HepG2 (cell line): ENCODE data around the gene CCDC38. TPM values are rescaled to one million over a fixed set of nuclear protein-coding genes. Genes with fewer than 3 reads are reported as not detected.

ENCODE experiments used
- BRCA1 ChIP-seq: sonication (generic); formaldehyde crosslinking; IDR thresholded peaks from 2 replicates; pipeline ENCODE4 v1.4.0; 2020; ENCODE audit warnings: missing genetic modification reagents
- ERF ChIP-seq: IDR thresholded peaks from 2 replicates; pipeline ENCODE4 v1.6.1; 2018; ENCODE audit warnings: missing biosample characterization, missing genetic modification reagents
- GATAD1 ChIP-seq: IDR thresholded peaks from 2 replicates; pipeline ENCODE4 v1.6.1; 2016; ENCODE audit warnings: missing genetic modification reagents, missing compliant biosample characterization
- STAG1 ChIP-seq: sonication (generic); formaldehyde crosslinking; IDR thresholded peaks from 2 replicates; pipeline ENCODE4 v1.4.0; 2020; ENCODE audit warnings: missing genetic modification reagents
- TCF7L2 ChIP-seq: IDR thresholded peaks from 2 replicates; pipeline ENCODE4 v1.6.1; 2011; ENCODE audit warnings: mild to moderate bottlenecking, low read depth, low read length, moderate library complexity
- TRIM24 ChIP-seq: sonication (generic); formaldehyde crosslinking; IDR thresholded peaks from 2 replicates; pipeline ENCODE4 v1.8.0; 2022; ENCODE audit warnings: mild to moderate bottlenecking, missing genetic modification reagents
- ZFP1 ChIP-seq: IDR thresholded peaks from 2 replicates; pipeline ENCODE4 v1.6.1; 2016
- ZFP37 ChIP-seq: sonication (generic); formaldehyde crosslinking; IDR thresholded peaks from 2 replicates; pipeline ENCODE4 v1.4.0; 2020; ENCODE audit warnings: missing genetic modification reagents, borderline replicate concordance
- ZNF160 ChIP-seq: sonication (generic); formaldehyde crosslinking; IDR thresholded peaks from 2 replicates; pipeline ENCODE4 v1.8.0; 2022; ENCODE audit warnings: mild to moderate bottlenecking, inconsistent platforms, missing genetic modification reagents
- ZNF543 ChIP-seq: sonication (generic); formaldehyde crosslinking; IDR thresholded peaks from 2 replicates; pipeline ENCODE4 v1.4.0; 2020; ENCODE audit warnings: mild to moderate bottlenecking, missing genetic modification reagents
- polyA plus RNA-seq, 8 experiments: library from polyadenylated mRNA; depleted of rRNA in 3 of 8; stranded (reverse) in 7 of 8; unstranded in 1 of 8; fragments of >200 nt; fragmentation: Illumina TruSeq in 4 of 8; extraction: Trizol in 4 of 8; gene quantifications; 2 replicates each; pipeline versions ENCODE4 v1.2.1 to v1.2.3, GENCODE V29; 2011 to 2016; ENCODE audit warnings: low read depth in 4 of 8, missing spikeins in 1 of 8, mixed read lengths in 1 of 8; ENCODE audit not compliant: insufficient read depth in 1 of 8
- total RNA-seq, 5 experiments: library from RNA; depleted of rRNA; stranded (reverse); fragments of >200 nt; fragmentation: Illumina TruSeq; extraction: Trizol; gene quantifications; 2 replicates each; pipeline ENCODE4 v1.2.3, GENCODE V29; 2016; ENCODE audit warnings: low read depth in 1 of 5
- TF ChIP-seq, protein P1 (sequence below): sonication (generic); formaldehyde crosslinking; IDR thresholded peaks from 2 replicates; pipeline ENCODE4 v1.5.0; 2020; ENCODE audit warnings: mild to moderate bottlenecking, missing genetic modification reagents, borderline replicate concordance
- TF ChIP-seq, protein P2 (sequence below): sonication (generic); formaldehyde crosslinking; IDR thresholded peaks from 2 replicates; pipeline ENCODE4 v1.8.1; 2023; ENCODE audit warnings: missing genetic modification reagents, mild to moderate bottlenecking, borderline replicate concordance
- TF ChIP-seq, protein P3 (sequence below): sonication (generic); formaldehyde crosslinking; IDR thresholded peaks from 2 replicates; pipeline ENCODE4 v1.5.1; 2020; ENCODE audit warnings: missing genetic modification reagents, mild to moderate bottlenecking, borderline replicate concordance
- TF ChIP-seq, protein P4 (sequence below): sonication (generic); formaldehyde crosslinking; IDR thresholded peaks from 2 replicates; pipeline ENCODE4 v1.8.0; 2022; ENCODE audit warnings: mild to moderate bottlenecking, missing genetic modification reagents, moderate library complexity
- TF ChIP-seq, protein P5 (sequence below): sonication (generic); formaldehyde crosslinking; IDR thresholded peaks from 2 replicates; pipeline ENCODE4 v1.5.0; 2020; ENCODE audit warnings: missing genetic modification reagents
- TF ChIP-seq, protein P6 (sequence below): sonication (generic); formaldehyde crosslinking; IDR thresholded peaks from 2 replicates; pipeline ENCODE4 v1.8.0; 2022; ENCODE audit warnings: missing genetic modification reagents, mild to moderate bottlenecking, moderate library complexity, borderline replicate concordance

Gene CCDC38
- total and polyA plus RNA-seq, 2 of the 13 experiments (the other 11 are each of a cell fraction or from before 2014, with no cell fraction given): 0.24 to 0.32 TPM

DNA sequence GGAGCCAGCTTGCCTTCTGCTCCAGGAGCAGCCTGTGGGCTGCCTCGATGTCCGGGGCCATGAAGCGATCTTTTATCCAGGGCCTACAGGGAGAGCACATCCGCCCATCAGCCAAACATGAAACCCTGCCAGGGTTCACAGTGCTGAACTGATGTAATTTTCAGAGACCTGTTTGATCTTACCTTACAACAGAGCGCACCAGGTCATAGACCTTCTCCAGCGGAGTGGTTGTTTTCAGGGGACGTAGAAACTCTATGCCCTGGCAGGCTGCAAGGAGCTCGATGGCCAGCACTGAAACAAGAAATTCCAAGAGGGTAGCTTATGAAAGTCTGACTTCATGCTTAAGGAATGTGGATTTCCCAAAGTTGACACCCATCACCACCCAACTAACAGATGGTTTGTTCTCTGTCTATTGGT, 34.0 kb upstream of the CCDC38 start (continued):
- TF ChIP-seq ZNF160 (CRISPR knock-in tag) (no peak; the same call in 1 of the 2 replicates), GATAD1 (0 out of 2 replicates have a peak, but pooled peaks have one; percentile 14), ZFP37 (CRISPR knock-in tag) (no peak), TCF7L2 (no peak), BRCA1 (no peak), TRIM24 (CRISPR knock-in tag) (no peak), ERF (CRISPR knock-in tag) (peak; percentile 59; the same call in 1 of the 2 replicates), STAG1 (CRISPR knock-in tag) (peak; percentile 13; the same call in 1 of the 2 replicates), ZFP1 (CRISPR knock-in tag) (no peak), ZNF543 (CRISPR knock-in tag) (no peak)
- TF ChIP-seq, protein P1, sequence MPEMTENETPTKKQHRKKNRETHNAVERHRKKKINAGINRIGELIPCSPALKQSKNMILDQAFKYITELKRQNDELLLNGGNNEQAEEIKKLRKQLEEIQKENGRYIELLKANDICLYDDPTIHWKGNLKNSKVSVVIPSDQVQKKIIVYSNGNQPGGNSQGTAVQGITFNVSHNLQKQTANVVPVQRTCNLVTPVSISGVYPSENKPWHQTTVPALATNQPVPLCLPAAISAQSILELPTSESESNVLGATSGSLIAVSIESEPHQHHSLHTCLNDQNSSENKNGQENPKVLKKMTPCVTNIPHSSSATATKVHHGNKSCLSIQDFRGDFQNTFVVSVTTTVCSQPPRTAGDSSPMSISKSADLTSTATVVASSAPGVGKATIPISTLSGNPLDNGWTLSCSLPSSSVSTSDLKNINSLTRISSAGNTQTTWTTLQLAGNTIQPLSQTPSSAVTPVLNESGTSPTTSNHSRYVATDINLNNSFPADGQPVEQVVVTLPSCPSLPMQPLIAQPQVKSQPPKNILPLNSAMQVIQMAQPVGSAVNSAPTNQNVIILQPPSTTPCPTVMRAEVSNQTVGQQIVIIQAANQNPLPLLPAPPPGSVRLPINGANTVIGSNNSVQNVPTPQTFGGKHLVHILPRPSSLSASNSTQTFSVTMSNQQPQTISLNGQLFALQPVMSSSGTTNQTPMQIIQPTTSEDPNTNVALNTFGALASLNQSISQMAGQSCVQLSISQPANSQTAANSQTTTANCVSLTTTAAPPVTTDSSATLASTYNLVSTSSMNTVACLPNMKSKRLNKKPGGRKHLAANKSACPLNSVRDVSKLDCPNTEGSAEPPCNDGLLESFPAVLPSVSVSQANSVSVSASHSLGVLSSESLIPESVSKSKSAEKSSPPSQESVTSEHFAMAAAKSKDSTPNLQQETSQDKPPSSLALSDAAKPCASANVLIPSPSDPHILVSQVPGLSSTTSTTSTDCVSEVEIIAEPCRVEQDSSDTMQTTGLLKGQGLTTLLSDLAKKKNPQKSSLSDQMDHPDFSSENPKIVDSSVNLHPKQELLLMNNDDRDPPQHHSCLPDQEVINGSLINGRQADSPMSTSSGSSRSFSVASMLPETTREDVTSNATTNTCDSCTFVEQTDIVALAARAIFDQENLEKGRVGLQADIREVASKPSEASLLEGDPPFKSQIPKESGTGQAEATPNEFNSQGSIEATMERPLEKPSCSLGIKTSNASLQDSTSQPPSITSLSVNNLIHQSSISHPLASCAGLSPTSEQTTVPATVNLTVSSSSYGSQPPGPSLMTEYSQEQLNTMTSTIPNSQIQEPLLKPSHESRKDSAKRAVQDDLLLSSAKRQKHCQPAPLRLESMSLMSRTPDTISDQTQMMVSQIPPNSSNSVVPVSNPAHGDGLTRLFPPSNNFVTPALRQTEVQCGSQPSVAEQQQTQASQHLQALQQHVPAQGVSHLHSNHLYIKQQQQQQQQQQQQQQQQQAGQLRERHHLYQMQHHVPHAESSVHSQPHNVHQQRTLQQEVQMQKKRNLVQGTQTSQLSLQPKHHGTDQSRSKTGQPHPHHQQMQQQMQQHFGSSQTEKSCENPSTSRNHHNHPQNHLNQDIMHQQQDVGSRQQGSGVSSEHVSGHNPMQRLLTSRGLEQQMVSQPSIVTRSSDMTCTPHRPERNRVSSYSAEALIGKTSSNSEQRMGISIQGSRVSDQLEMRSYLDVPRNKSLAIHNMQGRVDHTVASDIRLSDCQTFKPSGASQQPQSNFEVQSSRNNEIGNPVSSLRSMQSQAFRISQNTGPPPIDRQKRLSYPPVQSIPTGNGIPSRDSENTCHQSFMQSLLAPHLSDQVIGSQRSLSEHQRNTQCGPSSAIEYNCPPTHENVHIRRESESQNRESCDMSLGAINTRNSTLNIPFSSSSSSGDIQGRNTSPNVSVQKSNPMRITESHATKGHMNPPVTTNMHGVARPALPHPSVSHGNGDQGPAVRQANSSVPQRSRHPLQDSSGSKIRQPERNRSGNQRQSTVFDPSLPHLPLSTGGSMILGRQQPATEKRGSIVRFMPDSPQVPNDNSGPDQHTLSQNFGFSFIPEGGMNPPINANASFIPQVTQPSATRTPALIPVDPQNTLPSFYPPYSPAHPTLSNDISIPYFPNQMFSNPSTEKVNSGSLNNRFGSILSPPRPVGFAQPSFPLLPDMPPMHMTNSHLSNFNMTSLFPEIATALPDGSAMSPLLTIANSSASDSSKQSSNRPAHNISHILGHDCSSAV: no peak
- TF ChIP-seq, protein P2, sequence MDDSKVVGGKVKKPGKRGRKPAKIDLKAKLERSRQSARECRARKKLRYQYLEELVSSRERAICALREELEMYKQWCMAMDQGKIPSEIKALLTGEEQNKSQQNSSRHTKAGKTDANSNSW (CRISPR knock-in tag): no peak
- TF ChIP-seq, protein P3, sequence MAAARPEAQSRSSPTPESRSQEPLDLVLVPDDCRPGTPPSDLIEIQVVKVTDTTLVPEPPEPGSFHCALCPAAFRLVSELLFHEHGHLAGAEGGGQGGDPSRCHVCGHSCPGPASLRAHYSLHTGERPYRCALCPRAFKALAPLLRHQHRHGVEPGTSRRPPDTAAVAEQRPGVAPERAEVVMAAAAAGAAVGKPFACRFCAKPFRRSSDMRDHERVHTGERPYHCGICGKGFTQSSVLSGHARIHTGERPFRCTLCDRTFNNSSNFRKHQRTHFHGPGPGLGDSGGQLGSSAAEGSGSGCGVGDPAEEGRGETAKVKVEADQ (CRISPR knock-in tag): no peak; the same call in 1 of the 2 replicates
- TF ChIP-seq, protein P4, sequence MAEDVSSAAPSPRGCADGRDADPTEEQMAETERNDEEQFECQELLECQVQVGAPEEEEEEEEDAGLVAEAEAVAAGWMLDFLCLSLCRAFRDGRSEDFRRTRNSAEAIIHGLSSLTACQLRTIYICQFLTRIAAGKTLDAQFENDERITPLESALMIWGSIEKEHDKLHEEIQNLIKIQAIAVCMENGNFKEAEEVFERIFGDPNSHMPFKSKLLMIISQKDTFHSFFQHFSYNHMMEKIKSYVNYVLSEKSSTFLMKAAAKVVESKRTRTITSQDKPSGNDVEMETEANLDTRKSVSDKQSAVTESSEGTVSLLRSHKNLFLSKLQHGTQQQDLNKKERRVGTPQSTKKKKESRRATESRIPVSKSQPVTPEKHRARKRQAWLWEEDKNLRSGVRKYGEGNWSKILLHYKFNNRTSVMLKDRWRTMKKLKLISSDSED (CRISPR knock-in tag): no peak
- TF ChIP-seq, protein P5, sequence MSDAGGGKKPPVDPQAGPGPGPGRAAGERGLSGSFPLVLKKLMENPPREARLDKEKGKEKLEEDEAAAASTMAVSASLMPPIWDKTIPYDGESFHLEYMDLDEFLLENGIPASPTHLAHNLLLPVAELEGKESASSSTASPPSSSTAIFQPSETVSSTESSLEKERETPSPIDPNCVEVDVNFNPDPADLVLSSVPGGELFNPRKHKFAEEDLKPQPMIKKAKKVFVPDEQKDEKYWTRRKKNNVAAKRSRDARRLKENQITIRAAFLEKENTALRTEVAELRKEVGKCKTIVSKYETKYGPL: no peak
- TF ChIP-seq, protein P6, sequence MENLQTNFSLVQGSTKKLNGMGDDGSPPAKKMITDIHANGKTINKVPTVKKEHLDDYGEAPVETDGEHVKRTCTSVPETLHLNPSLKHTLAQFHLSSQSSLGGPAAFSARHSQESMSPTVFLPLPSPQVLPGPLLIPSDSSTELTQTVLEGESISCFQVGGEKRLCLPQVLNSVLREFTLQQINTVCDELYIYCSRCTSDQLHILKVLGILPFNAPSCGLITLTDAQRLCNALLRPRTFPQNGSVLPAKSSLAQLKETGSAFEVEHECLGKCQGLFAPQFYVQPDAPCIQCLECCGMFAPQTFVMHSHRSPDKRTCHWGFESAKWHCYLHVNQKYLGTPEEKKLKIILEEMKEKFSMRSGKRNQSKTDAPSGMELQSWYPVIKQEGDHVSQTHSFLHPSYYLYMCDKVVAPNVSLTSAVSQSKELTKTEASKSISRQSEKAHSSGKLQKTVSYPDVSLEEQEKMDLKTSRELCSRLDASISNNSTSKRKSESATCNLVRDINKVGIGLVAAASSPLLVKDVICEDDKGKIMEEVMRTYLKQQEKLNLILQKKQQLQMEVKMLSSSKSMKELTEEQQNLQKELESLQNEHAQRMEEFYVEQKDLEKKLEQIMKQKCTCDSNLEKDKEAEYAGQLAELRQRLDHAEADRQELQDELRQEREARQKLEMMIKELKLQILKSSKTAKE (CRISPR knock-in tag): peak; percentile 48
